GM23338 (cell line): ENCODE measurements around the gene ZFP69.

Experiments
- CREB1 ChIP-seq: fragments of 250-450 bp; sonication (Bioruptor Pico); IDR thresholded peaks from 2 replicates; pipeline ENCODE4 v1.5.0; 2020; ENCODE audit warnings: low read depth, mild to moderate bottlenecking, moderate library complexity
- CTCF ChIP-seq, 2 experiments: fragments of 200-600 bp in 1 of 2; sonication (generic) in 1 of 2; conservative IDR thresholded peaks; 2 replicates each; pipeline versions ENCODE4 v1.5.1 to v1.6.1; 2016 to 2017; ENCODE audit warnings: antibody characterized with exemption in 2 of 2, low read depth in 2 of 2, mild to moderate bottlenecking in 2 of 2, moderate library complexity in 1 of 2
- ETS1 ChIP-seq: IDR thresholded peaks from 2 replicates; pipeline ENCODE4 v1.6.1; 2016; ENCODE audit warnings: antibody characterized with exemption
- EZH2 ChIP-seq: fragments of 200-600 bp; sonication (generic); IDR thresholded peaks from one replicate; pipeline ENCODE4 v1.8.0; 2017; ENCODE audit warnings: antibody characterized with exemption, mild to moderate bottlenecking, low read depth; ENCODE audit not compliant: unreplicated experiment
- EZH2phosphoT487 ChIP-seq: fragments of 200-600 bp; sonication (generic); IDR thresholded peaks from one replicate; pipeline ENCODE4 v1.8.1; 2018; ENCODE audit warnings: antibody characterized with exemption; ENCODE audit not compliant: unreplicated experiment
- JUNB ChIP-seq: IDR thresholded peaks from one replicate; pipeline ENCODE4 v1.6.1; 2016; ENCODE audit warnings: antibody characterized with exemption; ENCODE audit not compliant: unreplicated experiment
- NANOG ChIP-seq: IDR thresholded peaks from 2 replicates; pipeline ENCODE4 v1.6.1; 2016; ENCODE audit warnings: antibody characterized with exemption, borderline replicate concordance
- POLR2AphosphoS5 ChIP-seq: IDR thresholded peaks from 2 replicates; pipeline ENCODE4 v1.6.1; 2016; ENCODE audit warnings: antibody characterized with exemption, low read depth
- REST ChIP-seq: IDR thresholded peaks from one replicate; pipeline ENCODE4 v1.6.1; 2018; ENCODE audit warnings: antibody characterized with exemption; ENCODE audit not compliant: unreplicated experiment
- STAT1 ChIP-seq: IDR thresholded peaks from one replicate; pipeline ENCODE4 v1.6.1; 2016; ENCODE audit warnings: antibody characterized with exemption; ENCODE audit not compliant: unreplicated experiment
- ZNF114 ChIP-seq: fragments of 250-450 bp; sonication (Bioruptor Pico); IDR thresholded peaks from 2 replicates; pipeline ENCODE4 v1.5.0; 2020; ENCODE audit warnings: mild to moderate bottlenecking, moderate library complexity
- ZNF331 ChIP-seq: fragments of 250-450 bp; sonication (Bioruptor Pico); IDR thresholded peaks from 2 replicates; pipeline ENCODE4 v1.5.0; 2020; ENCODE audit warnings: low read depth, mild to moderate bottlenecking, moderate library complexity
- ZNF462 ChIP-seq: fragments of 250-450 bp; sonication (Bioruptor Pico); IDR thresholded peaks from 2 replicates; pipeline ENCODE4 v1.5.0; 2020; ENCODE audit warnings: mild to moderate bottlenecking, moderate library complexity

- TF ChIP-seq CTCF (conservative IDR thresholded peaks at IDR 0.05; ENCODE audit: low read depth in 2 of 2): no peak
- no peak for TF ChIP-seq EZH2
- TF ChIP-seq EZH2phosphoT487: no peak
- TF ChIP-seq REST: no peak
- no peak for TF ChIP-seq CREB1
- no peak for TF ChIP-seq NANOG
- no peak for TF ChIP-seq ZNF462 (CRISPR knock-in tag)
- no peak for TF ChIP-seq POLR2AphosphoS5
- no peak for TF ChIP-seq STAT1
- TF ChIP-seq JUNB: no peak
- no peak for TF ChIP-seq ZNF331 (CRISPR knock-in tag)
- no peak for TF ChIP-seq ETS1
- no peak for TF ChIP-seq ZNF114 (CRISPR knock-in tag)
Measured at GRCh38 chr1:40451238-40451585, 25.9 kb upstream of the ZFP69 start.
